K562 (cell line): ENCODE results near the gene SERBP1. TPM values are rescaled to one million over a fixed set of nuclear protein-coding genes. Genes with fewer than 3 reads are reported as not detected.

Experiments used
- ATAC-seq: fragments of 200-7000 bp; cut with Tn5 transposase; 3 replicates; pipeline ENCODE4 v1.9.1; 2020; ENCODE audit warnings: moderate library complexity
- BruUV-seq: library from RNA; stranded (reverse); fragments of 400-500 nt; replicated peaks from 2 replicates; lab custom pipeline; 2021; lab: Mats Ljungman, UMichigan
- CTCF ChIA-PET: fragments of 300-600 bp; formaldehyde crosslinking; extraction: SDS; loops from one replicate; lab custom pipeline; 2021; ENCODE audit warnings: low intra/inter-chr PET ratio; lab: Yijun Ruan, JAX
- POLR2A ChIA-PET: fragments of 300-600, 350-650 bp; sonication (Branson Sonifier 250); formaldehyde crosslinking; extraction: SDS; loops from one replicate; lab custom pipeline; 2021; ENCODE audit warnings: antibody characterized with exemption, inconsistent platforms; lab: Yijun Ruan, JAX
- DNase-seq, 4 experiments: peaks; one replicate each; pipeline versions ENCODE4 v3.0.0 to v3.0.0-alpha.2; 2011 to 2018; ENCODE audit warnings: low spot score in 3 of 4, mixed read lengths in 3 of 4; ENCODE audit errors: extremely low read depth in 1 of 4
- FAIRE-seq: peaks from 2 replicates; lab custom pipeline; 2011; peaks lifted over from hg19 to GRCh38; lab: Jason Lieb, UNC
- H2AFZ ChIP-seq: 2 replicates; pipeline ENCODE4 v1.6.0; 2011; ENCODE audit warnings: low read depth, low read length, control low read depth, inconsistent platforms
- H3K27ac ChIP-seq: fragments of 200-600 bp; 3 replicates; pipeline ENCODE4 v1.8.0; 2011; ENCODE audit warnings: low read depth, mild to moderate bottlenecking, control low read depth, inconsistent platforms, low read length, moderate library complexity, mixed read lengths; ENCODE audit errors: extremely low read depth
- H3K27me3 ChIP-seq, 2 experiments: fragments of 300-600 bp in 1 of 2; 2 replicates in 1 of 2; 3 replicates in 1 of 2; pipeline versions ENCODE4 v1.6.0 to v1.8.0; 2011; ENCODE audit warnings: inconsistent platforms in 2 of 2, low read length in 2 of 2, mild to moderate bottlenecking in 1 of 2, mixed read lengths in 1 of 2, moderate library complexity in 1 of 2; ENCODE audit not compliant: control insufficient read depth in 2 of 2, insufficient read depth in 2 of 2
- H3K36me3 ChIP-seq: fragments of 300-600 bp; 3 replicates; pipeline ENCODE4 v1.8.0; 2011; ENCODE audit warnings: mild to moderate bottlenecking, low read length, inconsistent platforms; ENCODE audit not compliant: control insufficient read depth, insufficient read depth
- H3K4me1 ChIP-seq, 2 experiments: fragments of 200-600 bp in 1 of 2; replicated peaks in 1 of 2; 2 replicates in 1 of 2; 3 replicates in 1 of 2; pipeline versions ENCODE4 v1.5.1 to v1.8.0; 2011; ENCODE audit warnings: inconsistent platforms in 2 of 2, low read length in 2 of 2, mild to moderate bottlenecking in 1 of 2, mixed read lengths in 1 of 2, moderate library complexity in 1 of 2; ENCODE audit not compliant: control insufficient read depth in 2 of 2, insufficient read depth in 2 of 2
- H3K4me2 ChIP-seq: 2 replicates; pipeline ENCODE4 v1.6.1; 2011; ENCODE audit warnings: low read length, control low read depth, inconsistent platforms, mixed read lengths; ENCODE audit not compliant: insufficient read depth
- H3K4me3 ChIP-seq: fragments of 200-600 bp; sonication (generic), shearing (Covaris generic); 2 replicates; pipeline ENCODE4 v1.5.1; 2016; ENCODE audit warnings: control low read depth, inconsistent platforms
- H3K79me2 ChIP-seq: fragments of 200-600 bp; 3 replicates; pipeline ENCODE4 v1.8.0; 2011; ENCODE audit warnings: low read length, inconsistent platforms; ENCODE audit not compliant: control insufficient read depth, insufficient read depth
- H3K9ac ChIP-seq, 2 experiments: 2 replicates each; pipeline versions ENCODE4 v1.6.0 to v1.6.1; 2011; ENCODE audit warnings: low read depth in 2 of 2, low read length in 2 of 2, control low read depth in 1 of 2, inconsistent platforms in 1 of 2, mild to moderate bottlenecking in 1 of 2, mixed read lengths in 1 of 2; ENCODE audit not compliant: insufficient read depth in 1 of 2
- H3K9me1 ChIP-seq: one replicate; pipeline ENCODE4 v1.6.0; 2011; ENCODE audit warnings: inconsistent platforms, mild to moderate bottlenecking, low read length, moderate library complexity; ENCODE audit not compliant: control insufficient read depth, insufficient read depth
- H3K9me3 ChIP-seq: replicated peaks from 2 replicates; pipeline ENCODE4 v1.5.1; 2011; ENCODE audit warnings: low read depth, low read length, inconsistent platforms; ENCODE audit not compliant: control insufficient read depth, insufficient read depth
- H4K20me1 ChIP-seq: replicated peaks from 2 replicates; pipeline ENCODE4 v1.6.1; 2011; ENCODE audit warnings: low read length, inconsistent platforms, mixed read lengths; ENCODE audit not compliant: control insufficient read depth, insufficient read depth
- ATF2 ChIP-seq: sonication (generic); formaldehyde crosslinking; IDR thresholded peaks from 2 replicates; pipeline ENCODE4 v1.8.1; 2022; ENCODE audit warnings: missing genetic modification reagents
- CAMTA2 ChIP-seq: fragments of 250-450 bp; sonication (Bioruptor Pico); conservative IDR thresholded peaks from 2 replicates; pipeline ENCODE4 v1.5.1; 2022
- COPS2 ChIP-seq: fragments of 450-650 bp; conservative IDR thresholded peaks from 2 replicates; pipeline ENCODE4 v1.6.1; 2016; ENCODE audit warnings: mild to moderate bottlenecking, moderate library complexity
- DLX4 ChIP-seq: fragments of 250-450 bp; sonication (Bioruptor Pico); IDR thresholded peaks from 2 replicates; pipeline ENCODE4 v1.6.1; 2021; ENCODE audit warnings: mild to moderate bottlenecking
- HNRNPLL ChIP-seq: fragments of 200-400 bp; formaldehyde crosslinking; IDR thresholded peaks from 2 replicates; pipeline ENCODE4 v1.6.1; 2017; ENCODE audit warnings: low read length, low read depth, mild to moderate bottlenecking; ENCODE audit not compliant: poor library complexity, severe bottlenecking
- MXI1 ChIP-seq: IDR thresholded peaks from 2 replicates; pipeline ENCODE4 v1.6.1; 2011; ENCODE audit warnings: low read depth, mild to moderate bottlenecking, improper control_type of control experiment, low read length
- NFE2 ChIP-seq: IDR thresholded peaks from 2 replicates; pipeline ENCODE4 v1.6.1; 2014; ENCODE audit warnings: antibody characterized with exemption, low read depth
- NFE2L1 ChIP-seq: fragments of 450-650 bp; IDR thresholded peaks from 2 replicates; pipeline ENCODE4 v1.6.1; 2016; ENCODE audit warnings: missing genetic modification characterization, low read depth, mild to moderate bottlenecking, missing compliant biosample characterization, moderate library complexity, borderline replicate concordance
- PHB ChIP-seq: fragments of 250-450 bp; sonication (Bioruptor Pico); IDR thresholded peaks from 2 replicates; pipeline ENCODE4 v1.5.0; 2021
- PTTG1 ChIP-seq: fragments of 450-650 bp; IDR thresholded peaks from 2 replicates; pipeline ENCODE4 v1.6.1; 2016; ENCODE audit warnings: low read depth, mild to moderate bottlenecking, missing genetic modification characterization, missing compliant biosample characterization
- RB1 ChIP-seq: fragments of 450-650 bp; IDR thresholded peaks from 2 replicates; pipeline ENCODE4 v1.6.1; 2017; ENCODE audit warnings: low read depth, mild to moderate bottlenecking
- ZNF197 ChIP-seq: fragments of 200-800 bp; sonication (Bioruptor generic); IDR thresholded peaks from 2 replicates; pipeline ENCODE4 v1.6.1; 2016; ENCODE audit warnings: low read depth, missing genetic modification characterization, missing compliant biosample characterization
- ZNF586 ChIP-seq: fragments of 450-650 bp; formaldehyde crosslinking; conservative IDR thresholded peaks from 2 replicates; pipeline ENCODE4 v1.4.0; 2020; ENCODE audit warnings: mild to moderate bottlenecking, moderate library complexity
- WGBS: fragments of 100-300 bp; shearing (Covaris generic); methylation state at CpG from one replicate; pipeline ENCODE4 v1.1.6; 2016; ENCODE audit warnings: low coverage, mixed read lengths; ENCODE audit not compliant: insufficient coverage; ENCODE audit errors: missing lambda C conversion rate; 5-methylcytosine and 5-hydroxymethylcytosine counted together
- in situ Hi-C: fragments of 300-500 bp; cut with MboI; formaldehyde crosslinking; loops from 4 replicates; pipeline ENCODE4 v1.15.0; 2018; ENCODE audit warnings: inconsistent platforms, mixed read lengths
- intact Hi-C: fragments of 100-400 bp; cut with micrococcal nuclease; formaldehyde crosslinking; loops from 2 replicates; pipeline ENCODE4 v1.14.2; 2022
- polyA plus RNA-seq, 8 experiments: library from polyadenylated mRNA; depleted of rRNA in 4 of 8; stranded (reverse) in 5 of 8; unstranded in 3 of 8; fragments of >200 nt; fragmentation: Nextera tagmentation in 2 of 8; fragmentation: Illumina TruSeq in 1 of 8; extraction: Ambion mirVana in 2 of 8; extraction: Trizol in 1 of 8; gene quantifications; 2 replicates each; pipeline versions ENCODE4 v1.2.1 to v1.2.3, GENCODE V29; 2011 to 2014; ENCODE audit warnings: inconsistent platforms in 1 of 8, missing spikeins in 1 of 8
- total RNA-seq, 7 experiments: library from RNA; depleted of rRNA in 6 of 7; stranded (reverse); fragments of >200 nt in 6 of 7; fragmentation: Illumina TruSeq in 2 of 7; extraction: Trizol in 2 of 7; gene quantifications; 2 replicates each; pipeline versions ENCODE4 v1.2.1 to v1.2.3, GENCODE V29; 2011 to 2021; ENCODE audit warnings: low replicate concordance in 1 of 7

The SERBP1 gene
- total and polyA plus RNA-seq, 9 of the 15 experiments (the other 6 are each of a cell fraction or from before 2014, with no cell fraction given), result 79.9 to 761 (median 464) TPM

GRCh38 chr1:67371043-67371442 is 59.2 kb downstream of the SERBP1 start (continued):
- TF ChIP-seq DLX4 (CRISPR knock-in tag) (no peak), NFE2 (no peak), ZNF197 (CRISPR knock-in tag) (no peak), NFE2L1 (no peak), HNRNPLL (no peak), PHB (CRISPR knock-in tag) (no peak), ZNF586 (no peak), PTTG1 (no peak), CAMTA2 (CRISPR knock-in tag) (no peak), MXI1 (no peak), COPS2 (no peak)
- TF ChIP-seq, all 486 proteins: peak for 0

- TF ChIP-seq RB1 (no peak), ATF2 (no peak)
- Histone ChIP-seq H3K36me3 (no peaks in the 10 kb centered on the region), H3K4me2 (no peak overlapping the region), H2AFZ (no peak overlapping the region), H4K20me1 (no peaks in the 10 kb centered on the region), H3K9me1 (no peaks in the 10 kb centered on the region), H3K9me3 (no peaks in the 10 kb centered on the region), H3K79me2 (no peaks in the 10 kb centered on the region), H3K4me3 (no peak overlapping the region), H3K4me1 (no peaks in the 10 kb centered on the region; a peak in 1 of 5 replicates), H3K9ac (no peak overlapping the region), H3K27me3 (no peaks in the 10 kb centered on the region), H3K27ac (no peak overlapping the region)
- 61% methylated on average over 1 of the region's 1 CpG for whole genome bisulfite sequencing
- in situ Hi-C loops (no loop called here), intact Hi-C loops (no loop called here)
- DNase-seq, result no peak
- ChIA-PET CTCF (no interaction called here), POLR2A (interaction anchor here (1.0 to 1.3 kb wide), 2 partner anchors 9 to 12 kb away, joined by 4 to 7 read pairs; no protein-coding TSS in a partner anchor)
- ATAC-seq, result peak; percentile 49
- peak; percentile 11 for FAIRE-seq
- no TSS peak for BruUV-seq
Measured at GRCh38 chr1:67368046-67368514, 62.1 kb downstream of the SERBP1 start.
